GM19023 (cell line): ENCODE measurements around the gene USP48.
"Not testable (repeated sequence)": the region's sequence is repeated elsewhere in the genome, so short reads cannot be mapped to it uniquely, and the experiment has no call there.

Experiments
- ATAC-seq: cut with Tn5 transposase; IDR thresholded peaks from one replicate; pipeline ENCODE4 v1.9.1; 2021; ENCODE audit warnings: mild to moderate bottlenecking, moderate library complexity; ENCODE audit not compliant: unreplicated experiment

Gene USP48

DNA sequence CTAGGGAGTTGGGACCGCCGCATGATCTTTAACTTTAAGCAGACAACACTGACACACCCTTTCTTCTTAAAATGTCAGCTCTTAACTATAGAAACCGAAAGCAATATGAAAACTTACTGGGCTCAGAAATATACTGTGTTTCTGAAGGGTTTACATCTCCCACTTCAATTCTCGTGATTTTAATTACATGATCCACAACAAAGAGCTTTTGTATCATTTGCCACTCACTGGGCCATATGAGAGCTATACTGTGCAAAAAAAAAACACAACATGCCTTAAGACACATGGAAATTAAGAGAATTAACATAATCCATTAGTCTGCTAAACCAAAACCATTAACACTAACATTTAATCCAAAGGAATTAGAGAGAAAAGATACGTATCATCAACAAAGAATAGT, 78.8 kb downstream of the USP48 start:
- no peak for ATAC-seq

DNA sequence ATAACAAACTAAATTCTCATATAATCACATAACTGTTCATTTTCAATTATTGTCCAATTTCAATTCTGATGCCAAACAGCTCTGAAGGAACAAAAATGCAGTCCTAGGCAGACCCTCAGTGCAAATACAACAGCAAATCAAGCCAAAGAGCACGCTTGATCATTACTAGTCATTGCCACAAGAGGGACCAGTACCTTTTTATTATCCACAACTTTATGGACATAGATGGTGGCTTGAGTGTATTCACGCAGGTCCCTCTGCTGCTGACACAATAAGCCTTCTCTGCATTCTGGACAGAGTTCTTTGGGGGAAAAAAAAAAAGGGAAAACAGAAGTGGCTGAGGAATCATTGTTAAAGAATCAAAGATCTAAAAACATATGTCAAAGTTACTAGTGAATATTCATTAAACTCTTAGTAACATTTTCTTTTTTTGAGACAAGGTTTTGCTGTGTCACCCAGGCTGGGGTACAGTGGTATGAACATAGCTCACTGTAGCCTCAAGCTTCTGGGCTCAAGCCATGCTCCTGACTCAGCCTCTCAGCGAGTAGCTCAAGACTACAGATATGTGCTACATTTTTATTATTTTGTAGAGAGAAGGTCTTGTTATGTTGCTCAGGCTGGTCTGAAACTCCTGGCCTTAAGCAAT, 79.5 kb downstream of the USP48 start:
- no peak for ATAC-seq

DNA sequence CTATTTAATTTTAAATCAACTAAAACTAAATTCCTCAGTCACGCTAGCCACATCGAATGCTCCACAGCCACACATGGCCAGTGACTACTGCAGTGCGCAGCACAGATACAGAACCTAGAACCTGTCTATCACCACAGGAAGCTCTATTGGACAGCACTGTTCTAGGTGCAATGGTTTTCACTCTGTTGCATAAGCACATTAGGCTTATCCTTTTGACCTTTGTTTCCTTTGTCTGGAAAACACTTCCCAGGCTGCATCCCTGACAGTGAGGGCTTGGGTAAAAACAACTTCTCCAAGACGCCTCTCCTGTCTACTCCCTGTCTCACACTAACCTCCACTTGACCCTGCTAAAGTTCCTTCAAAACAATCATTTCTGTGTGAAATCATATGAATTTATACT, 80.2 kb downstream of the USP48 start:
- ATAC-seq: no peak

DNA sequence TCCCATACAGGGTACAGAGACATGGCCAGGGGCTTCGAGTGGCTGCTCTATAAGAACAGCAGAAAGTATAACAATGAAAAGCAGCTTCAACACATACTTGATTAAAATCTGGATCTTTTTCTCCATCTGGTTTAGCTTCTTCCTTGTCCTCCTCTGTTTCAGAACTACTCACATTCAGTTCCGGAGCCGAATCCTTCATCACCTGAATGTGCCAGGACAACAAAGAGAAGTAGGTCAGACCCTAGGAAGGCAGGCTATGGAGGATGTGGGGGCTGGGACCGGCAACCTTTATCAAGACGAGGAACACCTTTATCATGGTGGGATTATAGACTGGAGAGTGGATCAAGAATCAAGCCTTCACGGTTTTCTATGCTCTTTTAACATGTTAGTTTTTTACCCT, 81.5 kb downstream of the USP48 start:
- no peak for ATAC-seq

DNA sequence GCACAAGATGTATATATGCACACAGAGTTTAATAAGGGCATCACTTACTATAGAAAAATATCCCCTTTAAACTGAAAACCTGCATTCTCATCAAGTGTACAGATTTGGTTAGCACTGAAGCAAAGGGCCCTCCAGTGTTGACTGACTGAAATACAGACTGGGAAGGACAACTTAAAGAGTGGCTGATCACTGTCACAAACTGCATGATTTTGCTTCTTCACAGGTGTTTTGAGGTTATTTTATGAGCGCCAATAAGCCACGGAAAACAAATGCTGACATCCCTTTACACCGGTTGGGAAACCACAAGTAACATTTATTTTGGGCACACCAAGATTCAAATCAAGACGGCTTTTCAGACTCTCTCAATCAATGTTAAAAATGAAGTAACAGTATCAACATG, 82.9 kb downstream of the USP48 start:
- no peak for ATAC-seq

DNA sequence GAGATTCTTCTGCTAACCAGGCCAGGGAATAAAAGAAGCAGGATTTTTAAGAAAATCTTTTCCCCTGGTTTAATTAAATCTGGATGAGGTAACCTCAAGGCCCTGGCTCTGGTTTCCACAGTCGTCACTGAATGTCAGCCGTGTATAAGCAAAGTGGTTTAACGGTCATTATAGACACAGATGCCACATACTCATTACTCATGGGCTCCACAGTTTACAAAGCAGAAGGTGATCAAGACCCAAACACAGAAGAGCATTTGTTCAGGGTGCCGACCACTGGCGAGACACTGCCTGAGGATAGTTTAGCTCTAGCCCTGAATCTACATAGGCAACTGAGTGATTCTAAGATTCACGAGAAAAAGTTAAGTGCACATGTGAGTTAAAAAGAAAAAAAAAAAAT, 86.0 kb downstream of the USP48 start:
- ATAC-seq: no peak

DNA sequence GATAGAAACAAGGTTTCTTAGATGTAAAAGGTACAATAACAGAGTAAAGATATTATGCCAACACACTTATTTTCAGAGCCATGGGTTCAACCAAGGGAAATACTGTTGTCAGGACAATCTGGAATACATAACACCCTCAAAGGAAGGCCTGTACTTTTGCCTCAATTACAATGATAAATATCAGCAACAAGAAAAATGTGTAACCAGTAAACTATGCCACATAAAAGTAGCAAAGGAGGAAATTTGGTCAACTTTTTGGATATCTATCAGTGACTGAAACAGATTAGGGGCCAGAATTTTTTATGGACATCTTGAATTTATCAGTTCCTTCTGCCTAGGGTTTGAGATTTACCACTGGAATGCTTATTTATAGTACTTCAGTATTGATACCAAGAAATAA, 89.2 kb downstream of the USP48 start:
- no peak for ATAC-seq

DNA sequence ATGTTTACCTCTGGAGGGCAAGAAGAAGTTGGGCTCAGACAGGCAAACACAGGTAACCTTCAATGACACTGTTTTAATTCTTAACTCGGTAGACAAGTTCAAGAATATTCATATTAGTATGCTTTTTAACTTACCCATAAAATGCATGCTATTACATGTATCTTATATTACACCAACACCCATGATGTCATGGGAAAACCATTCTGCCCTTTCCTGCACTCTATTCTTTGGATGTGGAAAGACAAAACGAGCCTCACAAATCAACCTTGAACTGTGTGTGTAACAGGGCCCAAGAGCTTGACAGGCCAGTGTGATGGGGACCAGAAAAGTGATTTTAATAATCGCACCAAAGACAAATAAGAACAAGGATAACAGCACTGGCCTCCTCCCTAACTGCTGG, 91.2 kb downstream of the USP48 start:
- ATAC-seq: no peak

DNA sequence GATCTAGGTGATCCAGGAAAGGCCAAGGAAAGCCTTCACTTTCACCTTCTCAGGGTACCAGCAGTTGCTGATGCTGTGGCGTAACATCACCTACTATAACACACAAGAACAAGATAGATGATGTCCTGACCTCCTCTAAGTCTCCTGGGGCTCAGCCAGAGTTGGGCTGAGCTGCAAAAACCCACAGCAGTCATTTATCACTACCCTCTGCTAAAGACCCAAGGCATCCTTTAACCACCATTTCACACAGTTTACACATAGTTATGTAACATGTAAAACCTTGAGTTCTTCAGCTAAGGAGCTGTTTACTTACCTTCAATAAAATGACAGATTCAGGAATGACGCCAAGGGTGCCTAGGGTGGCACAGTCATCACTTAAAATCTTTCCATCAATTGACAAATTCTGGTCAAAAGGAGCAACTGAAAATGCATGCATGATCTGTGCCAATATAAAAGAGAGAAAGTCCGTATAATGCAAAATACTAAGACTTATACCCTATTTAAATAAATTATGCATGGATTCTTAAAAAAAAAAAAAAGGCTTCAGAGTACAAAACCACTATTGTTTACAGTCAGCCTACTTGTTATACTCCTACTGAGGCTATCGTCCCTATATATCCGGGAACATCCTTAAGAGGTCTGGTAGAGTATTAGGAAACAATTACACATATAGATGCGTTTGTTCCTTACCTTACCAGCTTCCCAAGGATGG, 93.1 kb downstream of the USP48 start:
- no peak for ATAC-seq

DNA sequence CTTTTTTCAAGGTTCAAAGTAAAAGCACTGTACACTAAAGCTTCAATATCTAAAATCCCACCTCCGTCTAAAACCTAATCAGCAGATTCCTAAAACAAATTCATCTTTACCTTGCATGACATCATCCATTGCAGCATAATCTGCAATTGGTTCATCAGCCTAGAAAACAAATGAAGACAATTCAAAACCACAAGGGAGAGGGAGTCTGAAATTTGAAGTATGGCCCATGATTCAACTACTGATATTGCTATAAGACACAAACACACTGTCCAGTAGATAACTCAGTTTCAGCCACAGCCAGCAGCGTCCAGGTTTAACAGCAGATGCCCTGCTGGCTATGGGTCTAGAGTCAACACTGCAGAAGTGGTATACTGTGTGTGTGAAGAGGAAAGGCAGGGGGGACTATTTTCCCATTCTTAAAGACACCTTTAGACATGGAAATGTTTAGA, 95.8 kb downstream of the USP48 start:
- no peak for ATAC-seq

DNA sequence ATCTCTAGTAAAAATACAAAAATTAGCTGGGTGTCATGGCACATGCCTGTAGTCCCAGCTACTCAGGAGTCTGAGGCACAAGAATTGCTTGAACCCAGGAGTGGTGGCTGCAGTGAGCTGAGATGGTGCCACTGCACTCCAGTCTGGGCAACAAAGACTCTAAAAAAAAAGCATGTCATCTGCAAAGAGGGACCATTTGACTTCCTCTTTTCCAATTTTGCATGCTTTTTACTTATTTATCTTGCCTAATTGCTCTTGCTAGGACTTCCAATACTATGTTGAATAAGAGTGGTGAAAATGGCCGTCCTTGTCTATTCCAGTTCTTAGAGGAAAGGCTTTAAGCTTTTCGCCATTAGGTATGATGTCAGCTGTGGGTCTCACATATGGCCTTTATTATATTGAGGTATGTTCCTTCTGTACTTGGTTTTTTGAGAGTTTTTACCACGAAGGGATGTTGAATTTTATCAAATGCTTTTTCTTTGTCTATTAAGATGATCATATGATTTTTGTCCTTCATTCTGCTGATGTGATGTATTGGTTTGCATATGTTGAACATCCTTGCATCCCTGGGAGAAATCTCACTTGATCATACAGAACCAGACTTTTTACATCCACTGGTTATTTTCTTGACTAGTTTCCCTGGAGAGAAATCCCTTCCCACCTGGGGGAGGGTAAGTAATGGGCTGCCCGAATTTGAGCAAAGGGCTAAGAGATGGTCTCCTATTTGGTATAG, 96.8 kb downstream of the USP48 start:
- ATAC-seq: no peak

DNA sequence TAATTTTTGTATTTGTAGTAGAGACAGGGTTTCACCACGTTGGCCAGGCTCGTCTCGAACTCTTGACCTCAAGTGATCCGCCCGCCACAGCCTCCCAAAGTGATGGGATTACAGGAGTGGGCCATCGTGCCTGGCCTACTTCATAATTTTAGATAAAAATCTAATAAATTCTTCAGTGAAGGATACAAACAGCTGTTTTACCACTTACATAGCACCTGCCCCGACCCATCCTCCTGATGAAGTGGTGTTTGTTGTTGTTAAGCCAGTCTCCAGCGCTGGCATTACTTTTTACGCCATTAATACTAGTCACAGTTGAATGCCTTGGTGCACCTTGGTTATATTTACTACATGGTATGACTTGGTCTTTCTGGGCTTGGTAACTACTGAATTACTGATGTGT, 101.5 kb downstream of the USP48 start:
- ATAC-seq: no peak

DNA sequence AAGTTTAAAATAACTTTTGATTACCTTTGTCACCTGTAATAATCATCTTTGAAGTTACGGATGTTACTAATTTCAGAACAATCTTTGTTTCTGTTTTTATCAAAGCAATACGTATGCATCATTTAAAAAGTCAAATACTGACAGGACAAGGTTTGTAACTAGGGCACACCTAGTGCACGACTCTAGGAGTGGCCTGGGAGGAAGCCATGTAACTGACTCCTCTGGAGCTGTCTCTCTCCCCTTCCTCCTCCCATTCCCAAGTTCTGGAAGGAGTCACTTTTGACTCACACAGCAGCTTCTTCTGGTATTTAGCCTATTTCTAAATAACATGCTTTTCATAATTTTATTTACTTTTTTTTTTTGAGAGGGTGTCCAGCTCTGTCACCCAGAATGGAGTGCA, 102.0 kb downstream of the USP48 start:
- no peak for ATAC-seq

DNA sequence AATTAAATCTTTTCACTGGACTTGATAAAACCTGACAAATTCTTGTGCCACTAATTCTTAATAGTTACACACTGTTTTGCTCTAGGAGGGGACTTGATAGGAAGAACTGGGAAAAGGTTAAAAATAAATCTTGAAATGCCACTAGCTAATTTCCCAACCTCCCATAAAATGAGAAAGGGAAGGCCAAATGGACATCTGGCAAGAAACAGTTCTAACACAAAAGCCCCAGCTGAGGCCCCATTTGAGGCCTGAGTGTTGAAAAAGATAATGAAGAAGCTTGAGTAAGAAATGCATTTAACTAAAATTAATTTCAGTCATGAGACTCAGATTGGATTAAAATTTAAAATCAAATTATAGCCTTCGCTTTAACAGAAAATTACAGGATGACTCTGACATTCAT, 102.6 kb downstream of the USP48 start:
- ATAC-seq: no peak

DNA sequence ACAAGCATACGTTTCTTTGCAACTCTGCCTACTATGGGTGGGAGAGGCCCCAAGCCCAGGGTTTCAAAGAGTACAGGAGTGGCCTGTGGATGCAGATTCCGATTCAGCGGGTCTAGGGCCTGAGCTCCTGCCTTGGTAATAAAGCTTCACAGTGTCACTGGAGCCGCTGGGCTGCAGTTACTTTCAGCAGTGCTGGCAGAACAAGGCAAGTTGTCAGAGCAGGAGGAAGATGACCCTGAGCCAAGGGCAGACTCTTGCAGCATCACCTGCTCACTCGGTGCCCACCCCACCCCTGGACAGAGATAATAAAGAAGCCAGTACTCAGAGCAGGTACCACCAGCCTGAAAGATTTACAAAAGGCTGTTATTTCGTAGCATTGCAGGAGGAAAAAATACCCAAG, 105.8 kb downstream of the USP48 start:
- no peak for ATAC-seq

DNA sequence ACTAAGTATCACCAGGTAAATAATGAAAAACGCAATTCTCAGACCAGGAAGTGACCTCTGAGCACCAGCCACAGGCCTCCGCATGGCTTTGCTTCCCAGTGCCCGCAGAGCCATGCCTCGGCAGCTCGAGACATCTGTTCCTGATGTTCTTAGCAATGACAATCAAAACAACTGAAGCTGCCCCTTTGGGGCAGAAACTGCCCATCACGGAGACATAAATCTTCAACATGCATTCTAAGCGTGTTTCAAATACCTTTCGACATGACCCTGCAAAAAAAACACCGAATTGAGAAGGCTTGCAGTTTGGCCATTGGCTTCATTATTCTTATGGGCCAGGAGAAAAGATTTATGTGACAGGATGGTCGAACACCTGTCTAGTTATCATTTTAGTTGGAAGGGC, 108.0 kb downstream of the USP48 start:
- ATAC-seq: no peak

DNA sequence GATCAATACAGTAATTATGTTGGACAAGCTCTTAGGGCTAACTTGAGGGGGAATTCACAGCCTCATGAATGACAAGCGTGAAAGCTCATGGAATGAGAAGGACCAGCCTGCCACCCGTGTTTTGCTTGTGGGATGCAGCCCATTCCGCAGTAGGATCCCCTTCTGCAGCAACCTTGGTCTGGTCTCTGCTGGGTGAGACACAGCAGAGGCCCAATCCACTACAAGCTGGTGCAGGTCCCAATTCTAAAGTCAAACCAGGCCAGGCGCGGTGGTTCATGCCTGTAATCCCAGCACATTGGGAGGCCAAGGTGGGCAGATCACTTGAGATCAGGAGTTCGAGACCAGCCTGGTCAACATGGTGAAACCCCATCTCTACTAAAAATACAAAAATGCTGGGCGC, 109.1 kb downstream of the USP48 start:
- not testable (repeated sequence) for ATAC-seq

DNA sequence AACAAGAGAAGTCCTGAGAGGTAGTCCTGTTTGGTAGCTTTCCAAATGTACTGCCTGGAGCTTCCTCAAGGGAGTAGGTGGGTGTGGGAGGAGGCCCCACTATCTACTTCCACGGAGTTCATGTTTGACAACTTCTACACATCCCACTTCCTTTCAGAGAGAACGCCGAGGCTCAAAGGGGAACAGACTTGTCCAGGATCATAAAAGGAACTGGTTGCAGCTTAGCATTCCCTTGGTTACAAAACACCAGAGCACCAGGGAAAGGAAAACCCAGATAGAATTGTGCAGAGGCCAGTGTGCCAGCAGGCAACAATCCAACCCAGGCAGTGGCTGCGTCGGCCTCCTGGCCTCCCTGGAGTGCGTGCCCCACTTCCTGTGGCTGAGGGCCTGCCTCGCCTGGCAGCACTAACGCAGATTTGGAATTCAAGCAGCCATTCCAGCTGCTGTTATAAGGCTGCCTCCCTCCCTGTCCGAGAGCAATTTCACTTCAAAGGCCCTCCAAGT, 109.6 kb downstream of the USP48 start:
- no peak for ATAC-seq

DNA sequence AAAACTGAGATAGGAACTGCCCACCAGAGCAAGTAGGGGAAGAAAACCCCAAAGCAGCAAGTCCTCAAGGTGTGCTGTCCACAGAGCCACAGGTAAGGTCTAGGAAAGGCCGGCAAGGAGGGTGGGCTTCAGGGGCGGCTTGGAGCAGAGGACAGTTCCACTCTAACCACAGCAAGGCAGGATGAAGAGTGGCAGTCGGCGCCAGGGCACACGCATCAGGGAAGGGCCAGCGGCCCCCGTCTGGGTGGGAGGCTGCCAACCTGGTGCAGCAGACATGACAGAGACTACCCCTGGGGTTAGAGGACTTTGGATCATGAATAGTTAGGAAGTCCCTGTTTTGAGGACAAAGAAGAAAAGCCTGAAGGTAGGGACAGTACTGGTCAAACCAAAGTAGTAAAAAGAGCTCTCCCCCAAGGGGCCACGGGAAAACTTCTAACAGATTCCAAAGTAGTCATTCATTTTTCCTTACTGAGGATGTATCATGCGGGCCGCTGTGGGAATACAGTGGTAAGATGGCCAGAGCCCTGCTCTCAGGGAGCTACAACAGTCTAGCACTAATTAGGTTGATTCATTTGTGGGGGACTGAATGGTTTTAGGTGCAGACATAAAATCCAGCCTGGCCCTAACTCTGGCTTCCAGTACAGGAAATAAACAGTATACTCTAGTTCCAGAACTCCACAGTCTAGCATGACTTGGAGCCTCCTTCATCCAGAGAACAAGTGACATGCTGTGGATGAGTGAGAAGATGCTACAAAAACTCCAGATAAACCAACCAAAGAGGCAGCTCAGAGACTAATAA, 110.3 kb downstream of the USP48 start:
- ATAC-seq: no peak

DNA sequence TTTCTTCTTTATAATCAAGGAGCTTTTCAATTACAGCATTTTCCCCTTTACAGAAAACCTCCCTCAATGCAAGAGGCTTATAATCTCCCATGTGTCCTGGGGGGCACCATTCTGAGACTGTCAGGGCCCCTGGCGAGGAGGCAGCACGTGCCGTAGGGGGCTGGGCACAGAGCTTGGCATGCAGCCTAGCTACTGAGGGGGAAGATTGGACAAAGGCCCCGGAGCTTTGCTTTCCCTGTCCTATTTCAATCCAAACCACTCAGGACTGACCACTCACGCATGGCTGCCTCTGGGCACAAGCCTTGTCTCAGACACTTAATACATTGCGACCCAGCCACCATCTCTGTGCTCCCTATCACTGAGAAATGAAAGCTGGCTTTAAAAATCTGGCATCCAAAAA, 111.0 kb downstream of the USP48 start:
- ATAC-seq: no peak
